Measurements from ENCODE around the gene LRSAM1. TPM values are rescaled to one million over a fixed set of nuclear protein-coding genes. Genes with fewer than 3 reads are reported as not detected.
"Not testable (repeated sequence)": the region's sequence is repeated elsewhere in the genome, so short reads cannot be mapped to it uniquely, and the experiment has no call there.

The LRSAM1 gene
- total and polyA plus RNA-seq, 7 experiments from 2014 or later: 4.0 to 23.3 (median 17.6) TPM

GRCh38 chr9:127463382-127463781 lies 12.1 kb downstream of the LRSAM1 start:
- H3K9me3 Mint-ChIP-seq: peaks cover 0 to 1% (median 0%) of the 10 kb centered on the region in 11 donors
- DNase-seq (no peak), ATAC-seq (no peak)
- no peak overlapping the region for H3K4me3 ChIP-seq (ENCODE audit: low read length)
- H3K27me3 Mint-ChIP-seq: no peaks in the 10 kb centered on the region
- intact Hi-C loops (cut with micrococcal nuclease): no loop called here
- no peaks in the 10 kb centered on the region for H3K4me1 ChIP-seq (ENCODE audit: control insufficient read depth in 2 of 2, insufficient read depth in 2 of 2, low read length in 2 of 2)
- no peak overlapping the region for H3K4me3 Mint-ChIP-seq
- CTCF ChIA-PET: no interaction called here
- peaks cover 5 to 52% (median 10%) of the 10 kb centered on the region in 3 experiments for H3K36me3 ChIP-seq (ENCODE audit: control insufficient read depth in 2 of 3, insufficient read depth in 3 of 3, low read length in 3 of 3)
- POLR2A ChIA-PET: interaction anchor here (0.8 kb wide), 1 partner anchor 523 kb away, joined by 5 read pairs; no protein-coding TSS in a partner anchor
- H3K9me3 ChIP-seq (ENCODE audit: control insufficient read depth in 2 of 3, low read length in 3 of 3): no peaks in the 10 kb centered on the region
- H3K27me3 ChIP-seq (ENCODE audit: control insufficient read depth in 2 of 2, insufficient read depth in 2 of 2, low read length in 2 of 2): no peaks in the 10 kb centered on the region
- no peak overlapping the region for H3K27ac ChIP-seq (ENCODE audit: low read depth, low read length)
- H3K4me1 Mint-ChIP-seq: no peaks in the 10 kb centered on the region
- H3K36me3 Mint-ChIP-seq: peaks cover 9 to 42% (median 16%) of the 10 kb centered on the region in 5 donors
- no peak overlapping the region for H3K27ac Mint-ChIP-seq

DNA sequence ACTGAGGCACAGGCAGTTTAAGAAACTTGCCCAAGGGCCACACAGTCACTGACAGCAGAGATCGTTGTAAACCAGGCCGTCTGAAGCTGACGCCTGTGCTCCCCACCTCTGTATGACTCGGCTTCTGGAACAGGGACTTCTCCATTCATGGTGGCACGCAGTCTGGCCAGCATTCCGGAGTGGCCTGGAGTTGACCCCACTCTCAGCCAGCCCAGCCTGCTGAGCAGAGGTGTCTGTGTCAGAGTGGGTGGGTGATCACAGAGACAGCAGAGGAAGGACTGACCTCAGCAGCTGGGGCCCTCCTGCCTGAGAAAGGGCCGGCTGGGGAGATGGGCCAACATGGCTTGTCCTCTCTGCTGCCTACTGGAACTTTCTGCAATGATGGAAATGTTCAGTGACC lies 12.6 kb downstream of the LRSAM1 start:
- POLR2A ChIA-PET: interaction anchor here (0.6 kb wide), 1 partner anchor 263 kb away, joined by 3 read pairs; no protein-coding TSS in a partner anchor
- Mint-ChIP-seq H3K27me3 (no peaks in the 10 kb centered on the region), H3K27ac (no peak overlapping the region), H3K4me3 (no peak overlapping the region), H3K4me1 (no peaks in the 10 kb centered on the region), H3K9me3 (peaks cover 0 to 1% (median 0%) of the 10 kb centered on the region in 11 donors), H3K36me3 (peaks cover 9 to 42% (median 16%) of the 10 kb centered on the region in 5 donors)
- Histone ChIP-seq H3K36me3 (ENCODE audit: control insufficient read depth in 2 of 3, insufficient read depth in 3 of 3, low read length in 3 of 3) (peaks cover 5 to 51% (median 10%) of the 10 kb centered on the region in 3 experiments), H3K27ac (ENCODE audit: low read depth, low read length) (no peak overlapping the region), H3K27me3 (ENCODE audit: control insufficient read depth in 2 of 2, insufficient read depth in 2 of 2, low read length in 2 of 2) (no peaks in the 10 kb centered on the region), H3K4me1 (ENCODE audit: control insufficient read depth in 2 of 2, insufficient read depth in 2 of 2, low read length in 2 of 2) (no peaks in the 10 kb centered on the region), H3K4me3 (ENCODE audit: low read length) (no peak overlapping the region), H3K9me3 (ENCODE audit: control insufficient read depth in 2 of 3, low read length in 3 of 3) (no peaks in the 10 kb centered on the region)
- no peak for DNase-seq
- intact Hi-C loops (cut with micrococcal nuclease): no loop called here
- no peak for ATAC-seq
- CTCF ChIA-PET: no interaction called here

- H3K27me3 ChIP-seq (ENCODE audit: control insufficient read depth in 2 of 2, insufficient read depth in 2 of 2, low read length in 2 of 2); H3K4me1 ChIP-seq (ENCODE audit: control insufficient read depth in 2 of 2, insufficient read depth in 2 of 2, low read length in 2 of 2); POLR2A ChIA-PET; H3K27me3 Mint-ChIP-seq; DNase-seq; H3K9me3 ChIP-seq (ENCODE audit: control insufficient read depth in 2 of 3, low read length in 3 of 3); CTCF ChIA-PET; H3K4me1 Mint-ChIP-seq; H3K4me3 ChIP-seq (ENCODE audit: low read length); H3K27ac ChIP-seq (ENCODE audit: low read depth, low read length); H3K4me3 Mint-ChIP-seq; intact Hi-C loops (cut with micrococcal nuclease); H3K9me3 Mint-ChIP-seq: not testable (repeated sequence)
- ATAC-seq: peak; percentile 37
- peaks cover 9 to 37% (median 20%) of the 10 kb centered on the region in 5 donors for H3K36me3 Mint-ChIP-seq
- peaks cover 0 to 35% (median 10%) of the 10 kb centered on the region in 3 experiments for H3K36me3 ChIP-seq (ENCODE audit: control insufficient read depth in 2 of 3, insufficient read depth in 3 of 3, low read length in 3 of 3)
- H3K27ac Mint-ChIP-seq: peak overlapping the region in 1 of 9 donors; percentile 16
These were observed 15.2 kb downstream of the LRSAM1 start for GRCh38 chr9:127466407-127466917.

DNA sequence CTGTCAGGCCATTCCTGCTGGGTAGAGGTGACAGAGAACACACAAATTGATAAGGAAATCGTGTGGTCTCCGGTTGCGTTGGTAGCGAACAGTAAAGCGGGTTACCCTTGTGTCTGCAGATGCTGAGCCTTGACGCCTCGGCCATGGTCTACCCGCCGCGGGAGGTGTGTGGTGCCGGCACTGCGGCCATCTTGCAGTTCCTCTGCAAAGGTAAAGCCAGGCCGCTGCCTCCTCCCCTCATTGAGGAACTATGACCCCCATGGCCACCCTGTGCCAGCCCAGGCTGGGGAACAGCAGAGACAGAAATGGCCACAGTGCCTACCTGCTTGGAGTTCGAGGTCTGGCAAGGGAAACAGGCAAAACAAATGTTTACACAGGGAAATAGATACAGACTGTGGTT lies 16.3 kb downstream of the LRSAM1 start:
- peaks cover 5 to 26% (median 12%) of the 10 kb centered on the region in 5 donors for H3K36me3 Mint-ChIP-seq
- no peak overlapping the region for H3K4me3 ChIP-seq (ENCODE audit: low read length)
- H3K27me3 ChIP-seq (ENCODE audit: control insufficient read depth in 2 of 2, insufficient read depth in 2 of 2, low read length in 2 of 2): no peaks in the 10 kb centered on the region
- POLR2A ChIA-PET: no interaction called here
- H3K9me3 Mint-ChIP-seq: peaks cover 0 to 1% (median 0%) of the 10 kb centered on the region in 11 donors
- intact Hi-C loops (cut with micrococcal nuclease): no loop called here
- ATAC-seq: no peak
- no peaks in the 10 kb centered on the region for H3K4me1 Mint-ChIP-seq
- H3K27ac Mint-ChIP-seq: no peak overlapping the region
- peaks cover 0 to 24% (median 5%) of the 10 kb centered on the region in 3 experiments for H3K36me3 ChIP-seq (ENCODE audit: control insufficient read depth in 2 of 3, insufficient read depth in 3 of 3, low read length in 3 of 3)
- CTCF ChIA-PET: no interaction called here
- H3K4me3 Mint-ChIP-seq: no peak overlapping the region
- no peaks in the 10 kb centered on the region for H3K27me3 Mint-ChIP-seq
- no peak overlapping the region for H3K27ac ChIP-seq (ENCODE audit: low read depth, low read length)
- no peaks in the 10 kb centered on the region for H3K9me3 ChIP-seq (ENCODE audit: control insufficient read depth in 2 of 3, low read length in 3 of 3)
- H3K4me1 ChIP-seq (ENCODE audit: control insufficient read depth in 2 of 2, insufficient read depth in 2 of 2, low read length in 2 of 2): no peaks in the 10 kb centered on the region
- no peak for DNase-seq

DNA sequence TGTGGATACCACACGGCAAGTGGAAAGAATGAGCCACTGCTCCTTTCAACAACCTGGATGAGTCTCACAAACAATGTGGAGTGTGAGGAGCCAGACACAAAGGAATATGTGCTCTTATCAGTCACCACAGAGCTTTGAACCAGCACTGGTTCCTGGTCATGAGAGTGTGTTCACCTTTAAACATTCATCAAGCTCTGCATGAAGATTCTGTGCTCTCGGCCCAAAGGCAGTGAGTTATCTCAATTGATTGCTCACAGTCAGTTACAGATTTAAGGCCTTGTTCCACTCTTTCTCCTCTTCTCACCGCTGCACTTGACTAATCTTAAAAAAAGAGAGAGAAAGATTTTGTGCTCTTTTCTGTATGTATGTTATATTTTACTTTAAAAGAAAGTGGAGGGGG lies 19.4 kb downstream of the LRSAM1 start:
- no peak for DNase-seq
- H3K36me3 Mint-ChIP-seq: peaks cover 12 to 31% (median 16%) of the 10 kb centered on the region in 5 donors
- no peaks in the 10 kb centered on the region for H3K4me1 Mint-ChIP-seq
- intact Hi-C loops (cut with micrococcal nuclease): no loop called here
- no peak overlapping the region for H3K4me3 Mint-ChIP-seq
- no peaks in the 10 kb centered on the region for H3K27me3 Mint-ChIP-seq
- Histone ChIP-seq H3K36me3 (ENCODE audit: control insufficient read depth in 2 of 3, insufficient read depth in 3 of 3, low read length in 3 of 3) (peaks cover 0 to 18% (median 0%) of the 10 kb centered on the region in 3 experiments), H3K4me1 (ENCODE audit: control insufficient read depth in 2 of 2, insufficient read depth in 2 of 2, low read length in 2 of 2) (no peaks in the 10 kb centered on the region), H3K27me3 (ENCODE audit: control insufficient read depth in 2 of 2, insufficient read depth in 2 of 2, low read length in 2 of 2) (no peaks in the 10 kb centered on the region), H3K9me3 (ENCODE audit: control insufficient read depth in 2 of 3, low read length in 3 of 3) (no peaks in the 10 kb centered on the region), H3K4me3 (ENCODE audit: low read length) (no peak overlapping the region), H3K27ac (ENCODE audit: low read depth, low read length) (no peak overlapping the region)
- no peak for ATAC-seq
- H3K9me3 Mint-ChIP-seq: peaks cover 0 to 1% (median 0%) of the 10 kb centered on the region in 11 donors
- CTCF ChIA-PET: no interaction called here
- POLR2A ChIA-PET: no interaction called here
- no peak overlapping the region for H3K27ac Mint-ChIP-seq

DNA sequence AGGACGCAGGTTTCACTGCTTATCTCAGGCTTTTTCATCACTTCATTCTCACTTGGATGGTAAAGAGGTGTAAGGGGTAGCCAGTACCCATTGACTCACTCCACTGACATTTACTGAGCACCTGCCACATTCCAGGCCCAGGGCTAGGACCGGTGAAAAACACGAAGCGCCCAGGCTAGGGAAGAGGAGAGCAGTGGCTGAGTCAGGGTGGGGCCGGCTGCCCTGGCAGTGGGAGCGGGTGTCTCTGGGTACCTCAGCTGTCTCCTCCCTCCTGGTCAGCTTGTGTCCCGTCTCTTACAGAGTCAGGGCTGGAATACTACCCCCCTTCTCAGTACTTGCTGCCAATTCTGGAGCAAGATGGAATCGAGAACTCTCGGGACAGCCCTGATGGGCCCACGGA lies 22.2 kb downstream of the LRSAM1 start:
- H3K4me3 Mint-ChIP-seq: no peak overlapping the region
- peaks cover 6 to 22% (median 11%) of the 10 kb centered on the region in 5 donors for H3K36me3 Mint-ChIP-seq
- intact Hi-C loops (cut with micrococcal nuclease): no loop called here
- peaks cover 0 to 9% (median 0%) of the 10 kb centered on the region in 3 experiments for H3K36me3 ChIP-seq (ENCODE audit: control insufficient read depth in 2 of 3, insufficient read depth in 3 of 3, low read length in 3 of 3)
- no peak for DNase-seq
- H3K27me3 Mint-ChIP-seq: no peaks in the 10 kb centered on the region
- POLR2A ChIA-PET: no interaction called here
- H3K27ac ChIP-seq (ENCODE audit: low read depth, low read length): no peak overlapping the region
- no peaks in the 10 kb centered on the region for H3K9me3 ChIP-seq (ENCODE audit: control insufficient read depth in 2 of 3, low read length in 3 of 3)
- no peaks in the 10 kb centered on the region for H3K9me3 Mint-ChIP-seq
- CTCF ChIA-PET: no interaction called here
- H3K27me3 ChIP-seq (ENCODE audit: control insufficient read depth in 2 of 2, insufficient read depth in 2 of 2, low read length in 2 of 2): no peaks in the 10 kb centered on the region
- no peak for ATAC-seq
- H3K4me3 ChIP-seq (ENCODE audit: low read length): no peak overlapping the region
- no peaks in the 10 kb centered on the region for H3K4me1 Mint-ChIP-seq
- no peaks in the 10 kb centered on the region for H3K4me1 ChIP-seq (ENCODE audit: control insufficient read depth in 2 of 2, insufficient read depth in 2 of 2, low read length in 2 of 2)
- no peak overlapping the region for H3K27ac Mint-ChIP-seq

GRCh38 chr9:127473932-127474331 lies 22.6 kb downstream of the LRSAM1 start:
- H3K36me3 ChIP-seq (ENCODE audit: control insufficient read depth in 2 of 3, insufficient read depth in 3 of 3, low read length in 3 of 3): peaks cover 0 to 13% (median 0%) of the 10 kb centered on the region in 3 experiments
- no peaks in the 10 kb centered on the region for H3K4me1 ChIP-seq (ENCODE audit: control insufficient read depth in 2 of 2, insufficient read depth in 2 of 2, low read length in 2 of 2)
- no peaks in the 10 kb centered on the region for H3K9me3 ChIP-seq (ENCODE audit: control insufficient read depth in 2 of 3, low read length in 3 of 3)
- Mint-ChIP-seq H3K4me3 (no peak overlapping the region), H3K27me3 (no peaks in the 10 kb centered on the region), H3K4me1 (no peaks in the 10 kb centered on the region), H3K27ac (peak overlapping the region in 1 of 9 donors; percentile 15), H3K9me3 (no peaks in the 10 kb centered on the region), H3K36me3 (peaks cover 6 to 27% (median 14%) of the 10 kb centered on the region in 5 donors)
- intact Hi-C loops (cut with micrococcal nuclease): no loop called here
- no peak overlapping the region for H3K27ac ChIP-seq (ENCODE audit: low read depth, low read length)
- no peak for DNase-seq
- no peaks in the 10 kb centered on the region for H3K27me3 ChIP-seq (ENCODE audit: control insufficient read depth in 2 of 2, insufficient read depth in 2 of 2, low read length in 2 of 2)
- no peak overlapping the region for H3K4me3 ChIP-seq (ENCODE audit: low read length)
- ChIA-PET CTCF (no interaction called here), POLR2A (no interaction called here)
- no peak for ATAC-seq

All from naive thymus-derived CD4-positive, alpha-beta T cell (primary cell).